ENCODE data around the gene IRF5. TPM values are rescaled to one million over a fixed set of nuclear protein-coding genes. Genes with fewer than 3 reads are reported as not detected.

Gene IRF5
- total RNA-seq, 4 donors from 2014 or later: 7.6 to 14.5 (median 8.6) TPM

DNA sequence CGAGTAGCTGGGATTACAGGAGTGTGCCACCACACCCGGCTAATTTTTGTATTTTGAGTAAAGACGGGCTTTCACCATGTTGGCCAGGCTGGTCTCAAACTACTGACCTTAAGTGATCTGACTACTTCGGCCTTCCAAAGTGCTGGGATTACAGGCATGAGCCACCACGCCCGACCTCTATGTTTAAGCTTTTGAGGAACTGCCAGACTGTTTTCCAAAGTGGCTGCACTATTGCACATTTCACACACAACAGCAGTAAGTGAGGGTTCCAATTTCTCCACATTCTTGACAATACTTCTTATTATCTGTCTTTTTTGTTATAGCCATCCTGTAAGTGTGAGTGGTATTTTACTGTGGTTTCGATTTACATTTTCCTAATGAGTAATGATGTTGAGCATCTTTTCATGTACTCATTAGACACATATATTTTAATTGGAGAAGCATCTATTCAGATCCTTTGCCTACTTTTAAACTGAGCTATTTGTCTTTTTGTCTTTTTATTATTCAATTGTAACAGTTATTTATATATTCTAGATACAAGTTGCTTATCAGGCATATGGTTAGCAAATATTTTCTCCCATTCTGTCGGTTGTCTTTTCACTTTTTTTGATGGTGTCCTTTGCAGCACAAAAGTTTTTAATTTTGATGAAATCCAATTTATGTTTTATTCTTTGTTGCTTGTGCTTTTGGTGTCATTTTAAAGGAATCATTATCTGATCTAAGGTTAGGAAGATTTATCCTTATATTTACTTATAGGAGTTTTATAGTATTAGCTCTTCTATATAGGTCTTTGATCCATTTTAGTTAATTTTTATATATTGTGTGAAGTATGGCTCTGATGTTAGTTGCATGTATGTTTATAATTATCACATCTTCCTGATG is 12.8 kb upstream of the IRF5 start:
- Histone ChIP-seq H3K4me3 (no peak overlapping the region), H3K36me3 (no peaks in the 10 kb centered on the region), H3K9me3 (no peaks in the 10 kb centered on the region), H3K27ac (replicated peaks in 1 of 4) (no peak overlapping the region), H3K4me1 (no peaks in the 10 kb centered on the region), H3K27me3 (peaks cover 0 to 59% (median 4%) of the 10 kb centered on the region in 4 donors)
- no peak for DNase-seq (ENCODE audit: extremely low spot score)
- TF ChIP-seq POLR2A (IDR thresholded peaks at IDR 0.05; ENCODE audit: low read depth): no peak
- no peak for TF ChIP-seq POLR2AphosphoS5 (IDR thresholded peaks at IDR 0.05)
- TF ChIP-seq, protein P1, sequence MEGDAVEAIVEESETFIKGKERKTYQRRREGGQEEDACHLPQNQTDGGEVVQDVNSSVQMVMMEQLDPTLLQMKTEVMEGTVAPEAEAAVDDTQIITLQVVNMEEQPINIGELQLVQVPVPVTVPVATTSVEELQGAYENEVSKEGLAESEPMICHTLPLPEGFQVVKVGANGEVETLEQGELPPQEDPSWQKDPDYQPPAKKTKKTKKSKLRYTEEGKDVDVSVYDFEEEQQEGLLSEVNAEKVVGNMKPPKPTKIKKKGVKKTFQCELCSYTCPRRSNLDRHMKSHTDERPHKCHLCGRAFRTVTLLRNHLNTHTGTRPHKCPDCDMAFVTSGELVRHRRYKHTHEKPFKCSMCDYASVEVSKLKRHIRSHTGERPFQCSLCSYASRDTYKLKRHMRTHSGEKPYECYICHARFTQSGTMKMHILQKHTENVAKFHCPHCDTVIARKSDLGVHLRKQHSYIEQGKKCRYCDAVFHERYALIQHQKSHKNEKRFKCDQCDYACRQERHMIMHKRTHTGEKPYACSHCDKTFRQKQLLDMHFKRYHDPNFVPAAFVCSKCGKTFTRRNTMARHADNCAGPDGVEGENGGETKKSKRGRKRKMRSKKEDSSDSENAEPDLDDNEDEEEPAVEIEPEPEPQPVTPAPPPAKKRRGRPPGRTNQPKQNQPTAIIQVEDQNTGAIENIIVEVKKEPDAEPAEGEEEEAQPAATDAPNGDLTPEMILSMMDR (IDR thresholded peaks at IDR 0.05): no peak
- no peak for TF ChIP-seq EP300 (IDR thresholded peaks at IDR 0.05)
- intact Hi-C loops (cut with DNase I): no loop called here
- 80% methylated on average over 8 of the region's 8 CpGs for WGBS

DNA sequence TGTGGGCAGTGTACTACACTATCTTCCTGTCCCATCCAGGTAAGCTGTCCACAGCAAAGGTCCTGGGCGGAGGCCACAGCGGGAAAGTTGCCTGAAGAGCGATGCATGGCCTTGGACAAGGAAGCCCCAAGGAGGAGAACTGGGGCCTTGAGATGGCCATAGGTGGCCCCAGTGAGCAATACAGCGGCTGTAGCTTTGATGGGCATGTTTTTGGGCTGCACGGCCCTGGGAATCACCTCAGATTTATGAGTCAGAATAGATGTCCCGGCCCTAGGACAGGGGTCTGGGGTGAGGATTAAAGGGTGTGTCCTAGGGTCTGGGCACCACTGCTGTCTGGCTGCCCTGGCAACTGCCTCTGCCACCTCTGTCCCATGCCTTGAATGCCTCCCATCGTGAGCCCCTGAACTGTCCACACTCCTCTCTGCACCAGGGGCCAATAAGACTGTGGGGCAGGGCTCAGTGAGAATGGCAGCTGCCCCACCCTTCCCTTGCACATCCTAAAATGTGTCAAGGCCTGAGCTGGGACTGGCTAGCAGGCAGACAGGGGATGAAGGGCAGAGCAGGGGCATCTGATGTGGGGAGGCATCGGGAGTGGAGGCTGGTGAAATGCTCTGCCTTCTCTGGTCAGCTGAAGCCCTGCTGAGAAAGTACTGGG is 9.4 kb upstream of the IRF5 start:
- intact Hi-C loops (cut with DNase I): no loop called here
- H3K36me3 ChIP-seq: no peaks in the 10 kb centered on the region
- 91% methylated on average over 8 of the region's 8 CpGs for WGBS
- no peak for TF ChIP-seq POLR2AphosphoS5 (IDR thresholded peaks at IDR 0.05)
- no peak for TF ChIP-seq POLR2A (IDR thresholded peaks at IDR 0.05; ENCODE audit: low read depth)
- TF ChIP-seq, protein P1 (IDR thresholded peaks at IDR 0.05): no peak
- no peak for TF ChIP-seq EP300 (IDR thresholded peaks at IDR 0.05)
- H3K4me3 ChIP-seq: no peak overlapping the region
- no peak overlapping the region for H3K27ac ChIP-seq (replicated peaks in 1 of 4)
- H3K9me3 ChIP-seq: no peaks in the 10 kb centered on the region
- H3K27me3 ChIP-seq: peaks cover 0 to 56% (median 2%) of the 10 kb centered on the region in 4 donors
- peaks cover 0 to 5% (median 0%) of the 10 kb centered on the region in 4 donors for H3K4me1 ChIP-seq
- DNase-seq (ENCODE audit: extremely low spot score): no peak

DNA sequence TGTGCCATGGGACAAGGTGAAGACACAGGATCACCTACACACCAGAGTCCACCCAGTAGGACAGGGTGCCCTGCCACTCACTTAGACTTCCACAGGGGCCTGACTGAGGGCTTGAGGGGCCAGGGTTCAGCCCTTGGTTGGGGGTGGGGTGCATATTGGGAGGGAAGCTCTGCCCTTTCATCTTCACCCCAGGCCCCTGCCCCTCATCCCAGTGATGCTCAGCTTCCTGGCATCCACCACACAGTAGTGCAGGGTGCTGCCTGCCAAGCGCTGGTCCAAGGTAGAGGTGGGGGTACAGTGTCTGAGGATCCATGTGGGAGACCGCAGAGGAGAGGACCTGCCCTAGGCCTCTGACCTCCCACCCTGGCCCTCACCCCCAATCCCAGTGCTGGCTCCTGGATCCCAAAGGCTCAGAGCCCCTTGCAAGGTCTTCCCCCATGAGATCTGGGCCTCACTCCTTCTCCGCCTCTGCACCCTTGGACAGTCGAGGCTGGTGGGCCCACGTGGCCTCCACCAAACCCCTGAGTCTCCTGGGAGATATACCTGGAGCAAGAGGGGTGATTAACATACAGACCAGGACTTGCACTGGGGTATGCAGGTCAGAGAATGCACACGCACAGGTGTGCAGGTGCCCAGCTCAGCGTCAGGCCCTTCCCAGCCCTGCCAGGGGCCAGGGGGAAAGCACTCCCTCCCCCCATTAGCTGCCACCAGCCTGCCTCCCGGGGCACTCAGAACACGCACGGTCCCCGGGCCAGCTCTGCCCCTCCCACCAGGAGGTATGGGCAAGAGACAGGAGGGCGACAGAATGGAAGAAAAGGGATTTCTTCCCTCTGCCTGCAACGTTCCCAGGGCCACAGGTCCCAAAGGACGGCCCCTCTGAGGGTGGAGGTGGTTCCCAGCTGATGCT is 8.6 kb upstream of the IRF5 start:
- 93% methylated on average over 12 of the region's 14 CpGs for WGBS
- peaks cover 0 to 60% (median 2%) of the 10 kb centered on the region in 4 donors for H3K27me3 ChIP-seq
- H3K27ac ChIP-seq (replicated peaks in 1 of 4): no peak overlapping the region
- H3K36me3 ChIP-seq: no peaks in the 10 kb centered on the region
- H3K4me1 ChIP-seq: peaks cover 0 to 5% (median 0%) of the 10 kb centered on the region in 4 donors
- DNase-seq (ENCODE audit: extremely low spot score): no peak
- H3K4me3 ChIP-seq: no peak overlapping the region
- intact Hi-C loops (cut with DNase I): no loop called here
- TF ChIP-seq EP300 (IDR thresholded peaks at IDR 0.05): no peak
- TF ChIP-seq POLR2A (IDR thresholded peaks at IDR 0.05; ENCODE audit: low read depth): no peak
- TF ChIP-seq, protein P1 (IDR thresholded peaks at IDR 0.05): no peak
- TF ChIP-seq POLR2AphosphoS5 (IDR thresholded peaks at IDR 0.05): no peak
- H3K9me3 ChIP-seq: no peaks in the 10 kb centered on the region

DNA sequence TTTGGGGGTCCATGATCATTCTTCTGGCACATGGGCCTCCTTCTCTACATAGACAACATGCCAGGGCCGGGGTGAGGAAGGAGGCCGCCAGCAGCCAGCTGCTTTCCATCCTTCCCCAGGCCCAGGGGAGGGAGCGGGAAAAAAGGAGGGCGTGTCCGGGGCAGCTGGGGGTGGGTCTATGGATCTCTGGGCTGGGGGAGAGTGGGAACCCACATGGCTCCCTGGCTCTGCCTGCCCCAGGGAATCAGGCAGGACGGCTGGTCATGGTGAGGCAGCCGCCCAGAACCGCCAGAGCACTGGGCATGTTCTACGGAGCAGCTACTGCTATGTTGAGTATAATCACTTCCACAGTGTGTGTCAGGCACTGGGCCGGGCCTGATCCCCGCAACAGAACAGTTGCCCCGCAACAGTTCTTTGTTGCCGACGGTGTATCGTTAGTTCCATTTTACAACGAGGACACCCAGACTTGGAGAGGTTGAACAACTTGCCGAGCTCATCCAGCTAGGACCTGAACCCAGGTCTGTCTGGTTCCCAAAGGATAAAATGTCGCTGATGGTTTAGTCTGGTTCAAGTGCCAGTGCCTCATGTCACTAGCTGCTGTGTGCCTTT is 6.4 kb upstream of the IRF5 start:
- Histone ChIP-seq H3K27ac (replicated peaks in 1 of 4) (no peak overlapping the region), H3K27me3 (peaks cover 0 to 77% (median 2%) of the 10 kb centered on the region in 4 donors), H3K36me3 (no peaks in the 10 kb centered on the region), H3K4me3 (no peak overlapping the region), H3K4me1 (peaks cover 0 to 5% (median 0%) of the 10 kb centered on the region in 4 donors), H3K9me3 (no peaks in the 10 kb centered on the region)
- 96% methylated on average over 9 of the region's 18 CpGs for WGBS
- intact Hi-C loops (cut with DNase I): no loop called here
- DNase-seq (ENCODE audit: extremely low spot score): no peak
- TF ChIP-seq, protein P1 (IDR thresholded peaks at IDR 0.05): no peak
- no peak for TF ChIP-seq POLR2AphosphoS5 (IDR thresholded peaks at IDR 0.05)
- no peak for TF ChIP-seq EP300 (IDR thresholded peaks at IDR 0.05)
- TF ChIP-seq POLR2A (IDR thresholded peaks at IDR 0.05; ENCODE audit: low read depth): no peak
